K562 (cell line): ENCODE measurements around the gene GARIN5B. TPM values are rescaled to one million over a fixed set of nuclear protein-coding genes. Genes with fewer than 3 reads are reported as not detected.

Experiments
- CBX8 ChIP-seq: fragments of 200-600 bp; sonication (generic); IDR thresholded peaks from 2 replicates; pipeline ENCODE4 v1.6.1; 2012; ENCODE audit warnings: borderline replicate concordance, mixed run types, low read depth, mild to moderate bottlenecking, moderate library complexity, mixed read lengths, low read length, control low read depth, inconsistent platforms; ENCODE audit not compliant: poor library complexity, severe bottlenecking; ENCODE audit errors: extremely low read depth
- CCNT2 ChIP-seq: IDR thresholded peaks from 2 replicates; pipeline ENCODE4 v1.6.1; 2011; ENCODE audit warnings: borderline replicate concordance, low read depth, mild to moderate bottlenecking, moderate library complexity, mixed read lengths, low read length; ENCODE audit not compliant: insufficient read length; ENCODE audit errors: extremely low read depth
- CREB3L1 ChIP-seq: fragments of 450-650 bp; IDR thresholded peaks from 2 replicates; pipeline ENCODE4 v1.6.1; 2014; ENCODE audit warnings: low read depth, mild to moderate bottlenecking, moderate library complexity, borderline replicate concordance
- DLX4 ChIP-seq: fragments of 250-450 bp; sonication (Bioruptor Pico); IDR thresholded peaks from 2 replicates; pipeline ENCODE4 v1.6.1; 2021; ENCODE audit warnings: mild to moderate bottlenecking
- E2F4 ChIP-seq: sonication (generic); formaldehyde crosslinking; IDR thresholded peaks from 2 replicates; pipeline ENCODE4 v1.8.0; 2022; ENCODE audit warnings: mild to moderate bottlenecking, low read depth, missing genetic modification reagents
- ELK3 ChIP-seq: fragments of 450-650 bp; formaldehyde crosslinking; IDR thresholded peaks from 2 replicates; pipeline ENCODE4 v1.4.0; 2020; ENCODE audit warnings: mild to moderate bottlenecking
- ETS2 ChIP-seq: IDR thresholded peaks from 2 replicates; pipeline ENCODE4 v1.6.1; 2016; ENCODE audit warnings: borderline replicate concordance, missing genetic modification characterization, mild to moderate bottlenecking, moderate library complexity, missing compliant biosample characterization; ENCODE audit not compliant: poor library complexity, severe bottlenecking
- FOXP1 ChIP-seq: sonication (generic); formaldehyde crosslinking; IDR thresholded peaks from 2 replicates; pipeline ENCODE4 v1.8.0; 2022; ENCODE audit warnings: mild to moderate bottlenecking, missing genetic modification reagents
- MLLT1 ChIP-seq, 2 experiments: fragments of 450-650 bp; IDR thresholded peaks; 2 replicates each; pipeline ENCODE4 v1.6.1; 2016
- SRSF9 ChIP-seq: fragments of 200-400 bp; formaldehyde crosslinking; IDR thresholded peaks from 2 replicates; pipeline ENCODE4 v1.6.1; 2017; ENCODE audit warnings: low read depth, low read length, borderline replicate concordance
- WHSC1 ChIP-seq: IDR thresholded peaks from one replicate; pipeline ENCODE4 v1.6.1; 2012; ENCODE audit warnings: low read length, control low read depth, inconsistent platforms
- ZBTB11 ChIP-seq, 3 experiments: fragments of 200-800 bp in 1 of 3; fragments of 250-450 bp in 1 of 3; fragments of 450-650 bp in 1 of 3; sonication (Bioruptor Pico) in 1 of 3; sonication (Bioruptor generic) in 1 of 3; formaldehyde crosslinking in 1 of 3; IDR thresholded peaks; 2 replicates each; pipeline versions ENCODE4 v1.6.1 to v1.8.0; 2016 to 2022; ENCODE audit warnings: mild to moderate bottlenecking in 2 of 3, missing genetic modification characterization in 2 of 3, missing compliant biosample characterization in 1 of 3, moderate library complexity in 1 of 3
- ZFP36 ChIP-seq: fragments of 150-350 bp; IDR thresholded peaks from 2 replicates; pipeline ENCODE4 v1.6.1; 2018; ENCODE audit warnings: low read length, low read depth; ENCODE audit not compliant: partially characterized antibody
- ZNF354B ChIP-seq: fragments of 250-450 bp; sonication (Bioruptor Pico); IDR thresholded peaks from 2 replicates; pipeline ENCODE4 v1.4.0; 2020
- ZNF445 ChIP-seq: fragments of 250-450 bp; sonication (Bioruptor Pico); IDR thresholded peaks from 2 replicates; pipeline ENCODE4 v1.4.0; 2020; ENCODE audit warnings: low read depth, mild to moderate bottlenecking, moderate library complexity
- ZNF57 ChIP-seq: fragments of 450-650 bp; formaldehyde crosslinking; IDR thresholded peaks from 2 replicates; pipeline ENCODE4 v1.4.0; 2020; ENCODE audit warnings: mild to moderate bottlenecking, moderate library complexity
- polyA plus RNA-seq, 8 experiments: library from polyadenylated mRNA; depleted of rRNA in 4 of 8; stranded (reverse) in 5 of 8; unstranded in 3 of 8; fragments of >200 nt; fragmentation: Nextera tagmentation in 2 of 8; fragmentation: Illumina TruSeq in 1 of 8; extraction: Ambion mirVana in 2 of 8; extraction: Trizol in 1 of 8; gene quantifications; 2 replicates each; pipeline versions ENCODE4 v1.2.1 to v1.2.3, GENCODE V29; 2011 to 2014; ENCODE audit warnings: inconsistent platforms in 1 of 8, missing spikeins in 1 of 8
- total RNA-seq, 7 experiments: library from RNA; depleted of rRNA in 6 of 7; stranded (reverse); fragments of >200 nt in 6 of 7; fragmentation: Illumina TruSeq in 2 of 7; extraction: Trizol in 2 of 7; gene quantifications; 2 replicates each; pipeline versions ENCODE4 v1.2.1 to v1.2.3, GENCODE V29; 2011 to 2021; ENCODE audit warnings: low replicate concordance in 1 of 7

Gene GARIN5B
- total and polyA plus RNA-seq, 9 of the 15 experiments (the other 6 are each of a cell fraction or from before 2014, with no cell fraction given): not detected

- TF ChIP-seq MLLT1 (IDR thresholded peaks at IDR 0.05) (peak in 1 of 2 experiments; percentile 97; a peak in 2 of 4 replicates), ZFP36 (no peak), ETS2 (tag) (no peak), CREB3L1 (0 out of 2 replicates have a peak, but pooled peaks have one; percentile 19), FOXP1 (no peak), CCNT2 (no peak), ZNF445 (CRISPR knock-in tag) (no peak), SRSF9 (no peak), ZNF57 (CRISPR knock-in tag) (no peak), E2F4 (CRISPR knock-in tag) (peak; percentile 52; the same call in 1 of the 2 replicates), ZNF354B (no peak), ELK3 (CRISPR knock-in tag) (no peak), CBX8 (no peak), WHSC1 (no peak), ZBTB11 (CRISPR knock-in tag; IDR thresholded peaks at IDR 0.05) (no peak), DLX4 (CRISPR knock-in tag) (no peak)
Observed at GRCh38 chr19:55339105-55339888, 23.8 kb downstream of the GARIN5B start, which contains the start of gene KMT5C (continued).
